Liver (tissue), 9 donors: ENCODE measurements around the gene SPACA5. TPM values are rescaled to one million over a fixed set of nuclear protein-coding genes. Genes with fewer than 3 reads are reported as not detected.
"Not testable (repeated sequence)": the region's sequence is repeated elsewhere in the genome, so short reads cannot be mapped to it uniquely, and the experiment has no call there.

Experiments
- DNase-seq: peaks from one replicate; pipeline ENCODE4 v3.0.0-alpha.2; 2017; ENCODE audit warnings: low spot score
- H3K27ac ChIP-seq, 2 donors: one replicate each; pipeline ENCODE4 v1.7.0; 2013; ENCODE audit warnings: inconsistent platforms in 2 of 2, low read length in 2 of 2, control low read depth in 1 of 2, low read depth in 1 of 2, mild to moderate bottlenecking in 1 of 2
- H3K27me3 ChIP-seq, 4 donors: one replicate each; pipeline versions ENCODE4 v1.6.1 to v1.7.0; 2013; ENCODE audit warnings: low read length in 3 of 4, inconsistent platforms in 1 of 4, mild to moderate bottlenecking in 1 of 4, moderate library complexity in 1 of 4; ENCODE audit not compliant: control insufficient read depth in 4 of 4, insufficient read depth in 4 of 4
- H3K36me3 ChIP-seq, 4 donors: one replicate each; pipeline versions ENCODE4 v1.6.1 to v1.7.0; 2013; ENCODE audit warnings: low read length in 3 of 4, mild to moderate bottlenecking in 3 of 4, low read depth in 1 of 4, moderate library complexity in 1 of 4; ENCODE audit not compliant: control insufficient read depth in 4 of 4, insufficient read depth in 3 of 4
- H3K4me1 ChIP-seq, 4 donors: one replicate each; pipeline versions ENCODE4 v1.6.1 to v1.7.0; 2013; ENCODE audit warnings: low read length in 3 of 4, mild to moderate bottlenecking in 3 of 4, moderate library complexity in 1 of 4; ENCODE audit not compliant: control insufficient read depth in 4 of 4, insufficient read depth in 4 of 4
- H3K4me3 ChIP-seq, 3 donors: one replicate each; pipeline versions ENCODE4 v1.6.1 to v1.7.0; 2013; ENCODE audit warnings: low read length in 3 of 3, control low read depth in 1 of 3, low read depth in 1 of 3, mild to moderate bottlenecking in 1 of 3
- H3K9ac ChIP-seq, 2 donors: one replicate each; pipeline ENCODE4 v1.7.0; 2013; ENCODE audit warnings: low read length in 2 of 2, mild to moderate bottlenecking in 2 of 2, moderate library complexity in 2 of 2, control low read depth in 1 of 2, low read depth in 1 of 2
- H3K9me3 ChIP-seq, 4 donors: one replicate each; pipeline versions ENCODE4 v1.6.1 to v1.7.0; 2013; ENCODE audit warnings: low read length in 3 of 4; ENCODE audit not compliant: control insufficient read depth in 4 of 4
- ATF3 ChIP-seq: IDR thresholded peaks from 2 replicates; pipeline ENCODE4 v1.6.1; 2016; ENCODE audit warnings: antibody characterized with exemption
- FOXA1 ChIP-seq: IDR thresholded peaks from 2 replicates; pipeline ENCODE4 v1.6.1; 2016; ENCODE audit warnings: antibody characterized with exemption
- FOXA2 ChIP-seq: IDR thresholded peaks from 2 replicates; pipeline ENCODE4 v1.6.1; 2016; ENCODE audit warnings: antibody characterized with exemption
- GABPA ChIP-seq, 2 donors: IDR thresholded peaks in 1 of 2; conservative IDR thresholded peaks in 1 of 2; 2 replicates each; pipeline ENCODE4 v1.6.1; 2016; ENCODE audit warnings: antibody characterized with exemption in 2 of 2, mild to moderate bottlenecking in 1 of 2, moderate library complexity in 1 of 2
- HNF4G ChIP-seq: IDR thresholded peaks from 2 replicates; pipeline ENCODE4 v1.6.1; 2016; ENCODE audit warnings: antibody characterized with exemption
- JUND ChIP-seq, 2 donors: IDR thresholded peaks; 2 replicates each; pipeline ENCODE4 v1.6.1; 2016; ENCODE audit warnings: antibody characterized with exemption in 2 of 2
- NR2F2 ChIP-seq: IDR thresholded peaks from 2 replicates; pipeline ENCODE4 v1.6.1; 2016; ENCODE audit warnings: antibody characterized with exemption
- RAD21 ChIP-seq, 2 donors: IDR thresholded peaks; 2 replicates each; pipeline ENCODE4 v1.6.1; 2016; ENCODE audit warnings: antibody characterized with exemption in 2 of 2, mild to moderate bottlenecking in 2 of 2
- RXRA ChIP-seq, 2 donors: IDR thresholded peaks; 2 replicates each; pipeline ENCODE4 v1.6.1; 2017 to 2018; ENCODE audit warnings: antibody characterized with exemption in 2 of 2, mild to moderate bottlenecking in 1 of 2
- SP1 ChIP-seq: IDR thresholded peaks from 2 replicates; pipeline ENCODE4 v1.6.1; 2018; ENCODE audit warnings: antibody characterized with exemption, mild to moderate bottlenecking
- TAF1 ChIP-seq: conservative IDR thresholded peaks from 2 replicates; pipeline ENCODE4 v1.6.1; 2016; ENCODE audit warnings: antibody characterized with exemption, mild to moderate bottlenecking
- YY1 ChIP-seq: IDR thresholded peaks from 2 replicates; pipeline ENCODE4 v1.6.1; 2016; ENCODE audit warnings: antibody characterized with exemption, mild to moderate bottlenecking
- ZBTB33 ChIP-seq: IDR thresholded peaks from 2 replicates; pipeline ENCODE4 v1.6.1; 2016; ENCODE audit warnings: antibody characterized with exemption
- WGBS: extraction: QIAGEN DNeasy Blood & Tissue Kit; methylation state at CpG from one replicate; pipeline ENCODE4 v1.1.7; 2013; 5-methylcytosine and 5-hydroxymethylcytosine counted together
- polyA plus RNA-seq, 2 donors: library from polyadenylated mRNA; stranded (reverse) in 1 of 2; unstranded in 1 of 2; fragments of 200-250 nt in 1 of 2; fragments of >200 nt in 1 of 2; fragmentation: Nextera tagmentation in 1 of 2; extraction: Ambion mirVana in 1 of 2; gene quantifications; one replicate each; pipeline versions ENCODE4 v1.2.1 to v1.2.3, GENCODE V29; 2013 to 2015
- total RNA-seq, 2 donors: library from RNA; depleted of rRNA; stranded (reverse); fragments of >200 nt; gene quantifications; one replicate each; pipeline ENCODE4 v1.2.3, GENCODE V29; 2014
- TF ChIP-seq, protein P1 (sequence below): IDR thresholded peaks from 2 replicates; pipeline ENCODE4 v1.6.1; 2016; ENCODE audit warnings: antibody characterized with exemption
- TF ChIP-seq, protein P2 (sequence below): IDR thresholded peaks from 2 replicates; pipeline ENCODE4 v1.6.1; 2016; ENCODE audit warnings: antibody characterized with exemption, mild to moderate bottlenecking
- donor health status: healthy.
- donor health status: healthy.
- donor health status: healthy.
- donor health status: healthy.
- donor health status: healthy.

Gene SPACA5
- total and polyA plus RNA-seq, 4 donors: not detected

- Histone ChIP-seq H3K4me3 (no peak overlapping the region), H3K27ac (no peak overlapping the region), H3K9me3 (no peaks in the 10 kb centered on the region), H3K36me3 (no peaks in the 10 kb centered on the region), H3K27me3 (no peaks in the 10 kb centered on the region), H3K4me1 (no peaks in the 10 kb centered on the region), H3K9ac (no peak overlapping the region)
- WGBS: 97% methylated on average over 8 of the region's 8 CpGs
- no peak for TF ChIP-seq RAD21 (IDR thresholded peaks at IDR 0.05)
- no peak for TF ChIP-seq RXRA (IDR thresholded peaks at IDR 0.05)
- no peak for TF ChIP-seq TAF1
- TF ChIP-seq GABPA (IDR thresholded peaks at IDR 0.05 in 1 of 2, conservative IDR thresholded peaks at IDR 0.05 in 1 of 2): no peak
- no peak for TF ChIP-seq HNF4G
- no peak for TF ChIP-seq JUND (IDR thresholded peaks at IDR 0.05)
- TF ChIP-seq ATF3: no peak
- no peak for TF ChIP-seq NR2F2
- TF ChIP-seq SP1: no peak
- TF ChIP-seq, protein P1, sequence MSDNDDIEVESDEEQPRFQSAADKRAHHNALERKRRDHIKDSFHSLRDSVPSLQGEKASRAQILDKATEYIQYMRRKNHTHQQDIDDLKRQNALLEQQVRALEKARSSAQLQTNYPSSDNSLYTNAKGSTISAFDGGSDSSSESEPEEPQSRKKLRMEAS: no peak
- no peak for TF ChIP-seq ZBTB33
- TF ChIP-seq FOXA2: no peak
- TF ChIP-seq, protein P2, sequence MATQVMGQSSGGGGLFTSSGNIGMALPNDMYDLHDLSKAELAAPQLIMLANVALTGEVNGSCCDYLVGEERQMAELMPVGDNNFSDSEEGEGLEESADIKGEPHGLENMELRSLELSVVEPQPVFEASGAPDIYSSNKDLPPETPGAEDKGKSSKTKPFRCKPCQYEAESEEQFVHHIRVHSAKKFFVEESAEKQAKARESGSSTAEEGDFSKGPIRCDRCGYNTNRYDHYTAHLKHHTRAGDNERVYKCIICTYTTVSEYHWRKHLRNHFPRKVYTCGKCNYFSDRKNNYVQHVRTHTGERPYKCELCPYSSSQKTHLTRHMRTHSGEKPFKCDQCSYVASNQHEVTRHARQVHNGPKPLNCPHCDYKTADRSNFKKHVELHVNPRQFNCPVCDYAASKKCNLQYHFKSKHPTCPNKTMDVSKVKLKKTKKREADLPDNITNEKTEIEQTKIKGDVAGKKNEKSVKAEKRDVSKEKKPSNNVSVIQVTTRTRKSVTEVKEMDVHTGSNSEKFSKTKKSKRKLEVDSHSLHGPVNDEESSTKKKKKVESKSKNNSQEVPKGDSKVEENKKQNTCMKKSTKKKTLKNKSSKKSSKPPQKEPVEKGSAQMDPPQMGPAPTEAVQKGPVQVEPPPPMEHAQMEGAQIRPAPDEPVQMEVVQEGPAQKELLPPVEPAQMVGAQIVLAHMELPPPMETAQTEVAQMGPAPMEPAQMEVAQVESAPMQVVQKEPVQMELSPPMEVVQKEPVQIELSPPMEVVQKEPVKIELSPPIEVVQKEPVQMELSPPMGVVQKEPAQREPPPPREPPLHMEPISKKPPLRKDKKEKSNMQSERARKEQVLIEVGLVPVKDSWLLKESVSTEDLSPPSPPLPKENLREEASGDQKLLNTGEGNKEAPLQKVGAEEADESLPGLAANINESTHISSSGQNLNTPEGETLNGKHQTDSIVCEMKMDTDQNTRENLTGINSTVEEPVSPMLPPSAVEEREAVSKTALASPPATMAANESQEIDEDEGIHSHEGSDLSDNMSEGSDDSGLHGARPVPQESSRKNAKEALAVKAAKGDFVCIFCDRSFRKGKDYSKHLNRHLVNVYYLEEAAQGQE: no peak
- no peak for DNase-seq
These were observed 21.3 kb downstream of the SPACA5 start for GRCh38 chrX:48028091-48028490.

DNA sequence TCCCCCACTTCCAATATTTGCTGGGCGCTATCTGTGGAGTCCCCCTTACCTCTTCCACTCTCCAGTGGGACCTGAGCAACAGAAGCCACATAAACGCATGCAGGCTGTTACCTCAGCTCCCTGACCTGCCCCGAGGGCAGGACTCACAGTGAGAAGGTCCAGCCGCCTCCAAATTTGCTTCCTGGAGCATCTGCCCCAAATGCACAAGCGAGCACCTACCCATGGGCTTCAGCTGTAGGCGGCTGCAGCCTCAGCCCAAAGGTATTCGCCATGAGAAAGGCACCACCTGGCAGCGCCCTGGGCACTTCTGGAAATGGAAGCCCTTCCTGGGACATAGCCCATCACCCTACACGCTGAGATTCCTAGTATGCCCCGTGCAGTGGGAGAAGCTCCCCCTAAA is 23.4 kb downstream of the SPACA5 start:
- TF ChIP-seq HNF4G (no peak), FOXA1 (no peak), SP1 (no peak), TAF1 (no peak), YY1 (no peak), JUND (IDR thresholded peaks at IDR 0.05) (no peak), FOXA2 (no peak), RAD21 (IDR thresholded peaks at IDR 0.05) (no peak)
- TF ChIP-seq, protein P2: no peak
- TF ChIP-seq, protein P1: no peak
- 89% methylated on average over 10 of the region's 10 CpGs for WGBS
- H3K9ac ChIP-seq: no peak overlapping the region
- no peaks in the 10 kb centered on the region for H3K27me3 ChIP-seq
- no peak overlapping the region for H3K4me3 ChIP-seq
- H3K4me1 ChIP-seq: no peaks in the 10 kb centered on the region
- H3K27ac ChIP-seq: no peak overlapping the region
- no peak for DNase-seq
- no peaks in the 10 kb centered on the region for H3K9me3 ChIP-seq
- H3K36me3 ChIP-seq: no peaks in the 10 kb centered on the region

DNA sequence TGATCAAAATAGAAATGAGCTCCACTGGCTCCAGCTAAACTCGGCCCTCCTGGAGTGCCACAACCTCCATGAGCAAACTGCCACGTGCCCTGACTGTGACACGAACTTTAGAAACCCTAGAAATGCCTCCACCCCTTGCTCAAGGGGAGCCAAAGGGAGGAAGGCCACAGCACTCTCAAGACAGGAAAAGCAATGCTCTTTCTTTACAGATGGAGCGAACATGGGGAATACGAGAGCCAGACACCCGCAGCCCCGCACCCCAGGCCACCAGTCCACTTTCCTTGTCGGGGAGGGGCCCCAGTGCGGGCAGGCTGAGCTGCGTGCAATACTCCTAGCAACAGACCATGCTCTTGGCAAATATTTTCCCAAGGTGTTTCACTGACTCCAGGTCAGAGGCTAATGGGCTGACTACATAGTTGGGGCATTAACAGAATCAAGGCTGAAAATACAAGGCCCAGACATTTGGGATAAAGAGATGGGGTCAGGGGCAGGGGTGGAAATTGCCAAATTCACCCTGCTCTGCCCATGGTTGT is 23.9 kb downstream of the SPACA5 start:
- DNase-seq, H3K27me3 ChIP-seq: not testable (repeated sequence)
- WGBS: 73% methylated on average over 10 of the region's 10 CpGs

More for the DNA sequence above, 23.9 kb downstream of the SPACA5 start:
- not testable (repeated sequence) for H3K27ac ChIP-seq, H3K4me3 ChIP-seq, H3K9me3 ChIP-seq, H3K9ac ChIP-seq, H3K36me3 ChIP-seq, H3K4me1 ChIP-seq
